ENCODE results near the gene UBR1. TPM values are rescaled to one million over a fixed set of nuclear protein-coding genes. Genes with fewer than 3 reads are reported as not detected.

The UBR1 gene
- total and polyA plus RNA-seq, 10 of the 15 experiments (the other 5 are each of a cell fraction or from before 2014, with no cell fraction given), result 4.5 to 27.5 (median 16.7) TPM

DNA sequence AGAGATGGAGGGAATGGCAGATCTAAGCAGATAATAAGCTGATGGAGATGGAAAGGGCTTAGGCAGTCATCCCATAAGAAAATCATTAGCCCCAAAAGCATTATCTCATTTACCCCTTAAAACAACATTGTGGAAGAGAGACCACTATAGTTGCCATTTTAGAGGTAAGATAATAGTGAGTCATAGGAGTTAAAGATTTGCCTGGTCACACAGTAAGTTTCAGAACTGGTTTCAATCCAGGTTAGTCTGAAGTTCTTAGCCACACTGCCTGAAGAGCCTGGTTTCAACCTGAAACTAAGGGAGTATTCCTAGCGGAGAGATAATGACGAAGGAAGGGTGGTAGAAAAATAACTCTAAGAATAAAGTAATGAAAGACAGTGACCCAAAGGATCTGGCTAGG, 13.0 kb upstream of the UBR1 start:
- Histone ChIP-seq H3K4me2 (ENCODE audit: control insufficient read depth, insufficient read depth) (no peak overlapping the region; the same call in 1 of the 2 replicates), H2AFZ (ENCODE audit: control insufficient read depth, low read depth, low read length) (0 out of 2 replicates have a peak overlapping the region, but pooled peaks have one; percentile 3), H3K27me3 (replicated peaks in 1 of 2; ENCODE audit: control insufficient read depth in 2 of 2, insufficient read depth in 2 of 2, low read length in 1 of 2) (no peaks in the 10 kb centered on the region), H3K9me3 (replicated peaks; ENCODE audit: control insufficient read depth, insufficient read depth, low read length) (no peaks in the 10 kb centered on the region), H3K79me2 (ENCODE audit: control insufficient read depth, insufficient read depth, low read length) (no peaks in the 10 kb centered on the region), H3K27ac (ENCODE audit: control insufficient read depth, insufficient read depth) (no peak overlapping the region), H4K20me1 (ENCODE audit: control insufficient read depth, insufficient read depth) (no peaks in the 10 kb centered on the region), H3K4me1 (ENCODE audit: control insufficient read depth, insufficient read depth, low read length) (peaks cover 7% of the 10 kb centered on the region), H3K36me3 (ENCODE audit: control insufficient read depth in 2 of 2, insufficient read depth in 2 of 2, low read length in 1 of 2) (no peaks in the 10 kb centered on the region), H3K4me3 (no peak overlapping the region), H3K9ac (ENCODE audit: control insufficient read depth, insufficient read depth, low read length) (no peak overlapping the region)
- intact Hi-C loops (cut with micrococcal nuclease; ENCODE audit: unreplicated experiment), result no loop called here
- SMC1A ChIA-PET (ENCODE audit: uncharacterized antibody, unreplicated experiment), result interaction anchor here (0.5 to 3.1 kb wide), 2 partner anchors 12 to 53 kb away, joined by 3 to 13 read pairs; partner anchors contain the start of gene UBR1
- no peak for TF ChIP-seq NR2F1 (conservative IDR thresholded peaks at IDR 0.05)
- no peak for TF ChIP-seq NR2C2 (IDR thresholded peaks at IDR 0.05; ENCODE audit: borderline replicate concordance, control insufficient read depth, insufficient read length, low read depth)
- peak; percentile 39 to 46; a peak in 3 of 4 replicates for TF ChIP-seq IKZF2 (IDR thresholded peaks at IDR 0.05)
- TF ChIP-seq MAX (IDR thresholded peaks at IDR 0.05; ENCODE audit: low read depth, low read length), result no peak
- FAIRE-seq, result no peak
- no peak for DNase-seq (ENCODE audit: low read depth, low spot score)
- CTCF ChIA-PET, result interaction anchor here (1.4 kb wide), 1 partner anchor 12 kb away, joined by 5 read pairs; the partner anchor contains the start of gene UBR1
- BruUV-seq (replicated peaks), result no TSS peak
- RAD21 ChIA-PET (ENCODE audit: unreplicated experiment), result no interaction called here
- peak; percentile 67 for ATAC-seq
- POLR2A ChIA-PET, result interaction anchor here (1.4 kb wide), 1 partner anchor 12 kb away, joined by 5 read pairs; the partner anchor contains the start of gene UBR1
- in situ Hi-C loops (cut with MboI), result no loop called here
- WGBS (ENCODE audit: insufficient coverage, insufficient replicate concordance, low lambda C conversion rate, missing lambda C conversion rate), result 3% methylated on average over 2 of the region's 2 CpGs

DNA sequence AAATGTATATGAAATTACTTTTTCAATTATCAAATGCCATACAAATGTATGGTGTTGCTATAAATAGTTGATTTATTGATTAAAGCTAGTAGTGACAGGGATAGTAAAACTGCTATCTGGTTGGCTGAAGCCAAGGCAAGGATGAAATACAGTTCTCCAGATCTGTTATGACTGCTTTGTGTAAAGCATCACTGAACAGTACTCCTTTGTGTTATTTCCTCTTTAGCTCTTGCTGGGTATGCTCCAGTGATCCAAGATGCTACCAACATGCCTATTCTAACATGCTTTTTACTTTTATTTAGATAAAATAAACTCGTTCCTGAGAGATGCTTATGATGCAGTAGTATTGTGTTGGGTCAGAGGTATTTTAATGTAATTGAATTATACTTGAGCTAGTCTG, 12.4 kb upstream of the UBR1 start:
- WGBS (ENCODE audit: insufficient coverage, insufficient replicate concordance, low lambda C conversion rate, missing lambda C conversion rate), result 0% methylated on average over 1 of the region's 1 CpG
- peak overlapping the region; percentile 3; the same call in 1 of the 2 replicates for H2AFZ ChIP-seq (ENCODE audit: control insufficient read depth, low read depth, low read length)
- ChIA-PET CTCF (interaction anchor here (1.4 kb wide), 1 partner anchor 12 kb away, joined by 5 read pairs; the partner anchor contains the start of gene UBR1), SMC1A (ENCODE audit: uncharacterized antibody, unreplicated experiment) (interaction anchor here (0.5 to 3.1 kb wide), 2 partner anchors 11 to 53 kb away, joined by 3 to 13 read pairs; partner anchors contain the start of gene UBR1), POLR2A (interaction anchor here (1.4 kb wide), 1 partner anchor 12 kb away, joined by 5 read pairs; the partner anchor contains the start of gene UBR1), RAD21 (ENCODE audit: unreplicated experiment) (no interaction called here)
- no peak overlapping the region for H3K4me3 ChIP-seq
- ATAC-seq (peak; percentile 61), FAIRE-seq (no peak), DNase-seq (ENCODE audit: low read depth, low spot score) (no peak)
- H3K79me2 ChIP-seq (ENCODE audit: control insufficient read depth, insufficient read depth, low read length), result no peaks in the 10 kb centered on the region
- no peak overlapping the region for H3K4me2 ChIP-seq (ENCODE audit: control insufficient read depth, insufficient read depth)
- BruUV-seq (replicated peaks), result no TSS peak
- no peak overlapping the region for H3K27ac ChIP-seq (ENCODE audit: control insufficient read depth, insufficient read depth)
- H3K9me3 ChIP-seq (replicated peaks; ENCODE audit: control insufficient read depth, insufficient read depth, low read length), result no peaks in the 10 kb centered on the region
- no peaks in the 10 kb centered on the region for H4K20me1 ChIP-seq (ENCODE audit: control insufficient read depth, insufficient read depth)
- peaks cover 7% of the 10 kb centered on the region for H3K4me1 ChIP-seq (ENCODE audit: control insufficient read depth, insufficient read depth, low read length)
- in situ Hi-C loops (cut with MboI) (no loop called here), intact Hi-C loops (cut with micrococcal nuclease; ENCODE audit: unreplicated experiment) (no loop called here)
- no peaks in the 10 kb centered on the region for H3K36me3 ChIP-seq (ENCODE audit: control insufficient read depth in 2 of 2, insufficient read depth in 2 of 2, low read length in 1 of 2)
- H3K9ac ChIP-seq (ENCODE audit: control insufficient read depth, insufficient read depth, low read length), result no peak overlapping the region
- H3K27me3 ChIP-seq (replicated peaks in 1 of 2; ENCODE audit: control insufficient read depth in 2 of 2, insufficient read depth in 2 of 2, low read length in 1 of 2), result no peaks in the 10 kb centered on the region
- TF ChIP-seq SMAD5 (IDR thresholded peaks at IDR 0.05; ENCODE audit: low read depth) (no peak), STAT1 (conservative IDR thresholded peaks at IDR 0.05) (no peak), ZNF217 (IDR thresholded peaks at IDR 0.05) (no peak), CBX3 (IDR thresholded peaks at IDR 0.05; ENCODE audit: borderline replicate concordance, low read depth) (no peak), CBFB (IDR thresholded peaks at IDR 0.05; ENCODE audit: low read depth) (no peak), BCL11A (IDR thresholded peaks at IDR 0.05; ENCODE audit: low read depth, low read length) (no peak), ZNF274 (IDR thresholded peaks at IDR 0.05; ENCODE audit: insufficient read depth, insufficient read length) (no peak), TCF7 (IDR thresholded peaks at IDR 0.05; ENCODE audit: borderline replicate concordance) (no peak), BMI1 (IDR thresholded peaks at IDR 0.05; ENCODE audit: borderline replicate concordance) (no peak), CREB1 (IDR thresholded peaks at IDR 0.05; ENCODE audit: low read depth) (no peak), SREBF2 (IDR thresholded peaks at IDR 0.05; ENCODE audit: low read length) (no peak), PAX8 (IDR thresholded peaks at IDR 0.05) (no peak), BHLHE40 (IDR thresholded peaks at IDR 0.05; ENCODE audit: borderline replicate concordance in 1 of 2, low read depth in 2 of 2, low read length in 1 of 2) (no peak)
- TF ChIP-seq, protein P1, sequence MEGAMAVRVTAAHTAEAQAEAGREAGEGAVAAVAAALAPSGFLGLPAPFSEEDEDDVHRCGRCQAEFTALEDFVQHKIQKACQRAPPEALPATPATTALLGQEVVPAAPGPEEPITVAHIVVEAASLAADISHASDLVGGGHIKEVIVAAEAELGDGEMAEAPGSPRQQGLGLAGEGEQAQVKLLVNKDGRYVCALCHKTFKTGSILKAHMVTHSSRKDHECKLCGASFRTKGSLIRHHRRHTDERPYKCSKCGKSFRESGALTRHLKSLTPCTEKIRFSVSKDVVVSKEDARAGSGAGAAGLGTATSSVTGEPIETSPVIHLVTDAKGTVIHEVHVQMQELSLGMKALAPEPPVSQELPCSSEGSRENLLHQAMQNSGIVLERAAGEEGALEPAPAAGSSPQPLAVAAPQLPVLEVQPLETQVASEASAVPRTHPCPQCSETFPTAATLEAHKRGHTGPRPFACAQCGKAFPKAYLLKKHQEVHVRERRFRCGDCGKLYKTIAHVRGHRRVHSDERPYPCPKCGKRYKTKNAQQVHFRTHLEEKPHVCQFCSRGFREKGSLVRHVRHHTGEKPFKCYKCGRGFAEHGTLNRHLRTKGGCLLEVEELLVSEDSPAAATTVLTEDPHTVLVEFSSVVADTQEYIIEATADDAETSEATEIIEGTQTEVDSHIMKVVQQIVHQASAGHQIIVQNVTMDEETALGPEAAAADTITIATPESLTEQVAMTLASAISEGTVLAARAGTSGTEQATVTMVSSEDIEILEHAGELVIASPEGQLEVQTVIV (IDR thresholded peaks at IDR 0.05; ENCODE audit: borderline replicate concordance, partially characterized antibody), result no peak

Data from GM12878 (cell line).